HG03558 (cell line): ENCODE measurements around the gene MEF2D.

ENCODE experiments used
- ATAC-seq: cut with Tn5 transposase; IDR thresholded peaks from one replicate; pipeline ENCODE4 v1.9.1; 2021; ENCODE audit warnings: moderate number of reproducible peaks; ENCODE audit not compliant: unreplicated experiment; ENCODE audit errors: extremely low read depth

The MEF2D gene

GRCh38 chr1:156490401-156491032 lies 10.1 kb downstream of the MEF2D start:
- no peak for ATAC-seq

GRCh38 chr1:156489935-156490293 lies 10.7 kb downstream of the MEF2D start:
- no peak for ATAC-seq

DNA sequence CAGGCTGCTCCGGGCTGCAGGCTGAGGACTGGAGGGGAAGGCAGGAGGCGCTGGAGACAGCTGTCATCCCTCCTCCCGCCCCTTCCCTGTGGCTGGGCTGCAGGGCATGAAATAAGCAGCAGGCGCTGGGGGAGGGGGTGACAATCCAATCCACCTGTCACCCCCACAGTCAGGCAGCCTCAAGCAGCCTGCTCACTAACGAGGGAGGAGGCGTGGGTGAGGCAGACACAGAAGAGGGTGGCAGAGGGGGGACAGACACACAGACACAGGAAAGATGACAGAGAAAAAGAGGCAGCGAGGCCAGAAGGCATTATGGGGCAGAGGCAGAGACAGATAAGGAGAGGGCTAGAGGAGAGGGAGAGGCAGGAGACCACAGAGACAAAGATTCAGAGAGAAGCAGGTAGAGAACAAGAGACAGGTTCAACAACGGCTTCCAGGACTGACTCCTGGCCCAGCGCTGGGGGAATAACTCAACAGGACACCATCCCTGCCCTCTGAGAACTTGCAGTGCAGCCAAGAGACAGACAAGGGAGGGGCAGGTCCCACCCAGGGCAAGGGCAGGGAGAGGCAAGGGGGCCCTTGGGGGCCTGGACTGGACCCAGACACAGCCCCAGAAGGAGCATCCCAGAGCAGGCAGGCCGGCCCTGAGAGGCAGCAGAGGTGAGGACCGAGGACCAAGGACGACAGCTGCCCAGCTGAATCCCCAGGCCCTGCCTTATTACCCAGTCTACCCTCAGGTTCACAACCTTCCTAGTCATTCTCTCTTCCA lies 11.2 kb downstream of the MEF2D start:
- ATAC-seq, result no peak

DNA sequence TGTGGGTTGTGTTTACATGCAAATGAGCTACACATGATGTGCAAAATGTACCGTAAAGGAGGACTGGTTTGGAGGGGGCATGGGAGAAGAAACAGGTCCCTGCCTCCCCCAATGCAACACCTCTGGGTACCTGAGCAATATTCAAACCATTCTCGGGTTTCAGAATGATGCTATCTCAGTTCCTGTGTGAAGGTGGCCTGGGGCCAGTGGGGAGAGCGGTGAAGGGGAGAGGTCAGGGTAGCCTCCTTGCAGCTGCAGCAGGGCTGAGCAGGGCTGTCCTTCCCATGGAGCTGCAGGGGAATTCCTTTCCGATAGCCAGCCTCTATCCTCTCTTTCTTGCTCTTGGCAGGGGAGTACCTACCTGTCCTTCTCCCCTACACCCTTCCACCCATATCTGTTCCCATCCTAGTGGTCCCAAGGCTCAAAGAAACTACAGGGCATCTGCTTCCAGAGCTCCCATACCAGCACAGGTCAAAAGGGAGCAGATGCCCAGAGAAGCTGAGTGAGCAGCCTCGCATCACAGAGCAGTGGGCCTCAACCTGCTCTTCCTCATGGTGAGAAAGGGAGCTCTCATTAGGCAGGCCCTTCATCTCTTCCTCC lies 11.9 kb downstream of the MEF2D start:
- ATAC-seq, result peak; percentile 35

DNA sequence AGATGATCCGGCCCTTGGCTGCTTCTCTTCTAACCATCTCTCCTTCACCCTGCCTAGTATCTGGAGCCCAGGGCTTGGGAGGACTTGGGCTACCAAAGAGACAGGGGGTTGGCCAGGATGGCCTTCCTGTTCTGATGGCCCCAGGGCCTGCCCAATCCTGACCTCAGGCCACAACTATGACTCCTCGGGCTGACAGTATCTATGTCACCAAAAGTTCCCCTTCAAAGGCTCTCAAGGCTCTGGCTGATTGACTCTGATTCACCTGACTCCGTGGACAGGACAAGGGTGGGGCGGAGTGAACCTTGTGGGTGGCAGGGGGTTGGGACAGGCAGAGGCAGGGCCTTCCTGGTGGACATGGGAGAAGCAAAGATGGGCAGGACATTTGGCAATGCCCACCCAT lies 12.7 kb downstream of the MEF2D start:
- ATAC-seq, result no peak

DNA sequence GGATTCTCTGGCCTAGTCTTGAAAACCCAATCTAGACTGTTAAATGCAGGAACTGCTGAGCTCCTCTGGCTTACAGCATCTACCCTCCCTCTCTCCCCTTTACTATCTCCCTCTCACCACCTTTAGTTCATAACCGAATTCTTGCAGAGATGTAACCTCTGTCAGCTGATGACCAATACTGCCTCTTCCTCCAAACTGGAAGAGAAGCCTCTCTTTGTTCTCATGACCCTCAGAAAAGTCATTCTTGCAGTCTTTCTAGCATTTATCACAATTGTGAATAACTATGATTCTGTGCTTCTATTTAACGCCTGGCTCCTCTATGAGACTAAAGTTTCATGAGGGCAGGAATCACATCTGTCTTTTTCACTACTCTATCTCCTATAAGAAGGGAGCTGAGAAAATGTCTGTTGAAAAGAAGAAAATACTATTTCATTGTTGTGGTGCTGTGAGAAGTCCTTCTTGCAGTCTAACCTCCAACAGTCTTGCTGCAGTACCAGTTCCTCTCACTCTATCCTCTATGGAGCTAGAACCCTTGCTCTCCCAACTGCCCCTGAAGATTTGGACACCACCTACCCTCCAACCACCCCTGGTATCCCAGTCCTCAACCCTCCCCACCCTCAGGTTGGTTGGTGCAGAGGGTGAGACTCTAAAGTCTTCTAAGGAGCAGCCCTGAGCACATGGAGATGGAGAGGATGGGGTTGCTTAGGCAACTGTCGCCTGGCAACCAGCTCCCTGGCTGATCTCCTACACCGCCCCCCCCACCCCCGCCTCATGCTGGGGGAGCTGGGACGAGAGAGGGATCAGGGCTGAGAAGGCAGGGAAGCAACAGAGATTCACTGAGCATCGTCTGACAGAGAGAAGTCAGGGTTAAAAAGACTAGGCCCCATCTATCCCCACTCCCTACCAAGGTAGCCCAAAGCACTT lies 13.9 kb downstream of the MEF2D start:
- no peak for ATAC-seq

DNA sequence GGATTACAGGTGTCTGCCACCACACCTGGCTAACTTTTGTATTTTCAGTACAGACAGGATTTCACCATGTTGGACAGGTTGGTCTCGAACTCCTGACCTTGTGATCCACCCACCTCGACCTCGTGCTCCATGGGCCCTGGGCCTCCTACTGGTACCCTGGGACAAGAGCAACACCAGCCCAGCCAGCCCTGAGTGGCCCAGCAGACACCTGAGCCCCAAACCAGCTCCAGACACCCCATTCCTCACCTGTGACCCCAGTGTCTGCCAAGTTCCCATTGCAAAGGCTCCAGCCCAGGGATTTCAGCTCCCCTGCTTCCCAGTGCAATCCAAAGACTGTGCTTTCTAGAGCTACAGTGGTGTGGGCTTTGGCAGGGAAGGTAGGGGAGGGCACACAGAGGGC lies 14.6 kb downstream of the MEF2D start:
- ATAC-seq, result no peak

GRCh38 chr1:156484480-156485058 lies 16.0 kb downstream of the MEF2D start:
- ATAC-seq, result no peak

- no peak for ATAC-seq
Observed at GRCh38 chr1:156483397-156483796, 17.2 kb downstream of the MEF2D start.

DNA sequence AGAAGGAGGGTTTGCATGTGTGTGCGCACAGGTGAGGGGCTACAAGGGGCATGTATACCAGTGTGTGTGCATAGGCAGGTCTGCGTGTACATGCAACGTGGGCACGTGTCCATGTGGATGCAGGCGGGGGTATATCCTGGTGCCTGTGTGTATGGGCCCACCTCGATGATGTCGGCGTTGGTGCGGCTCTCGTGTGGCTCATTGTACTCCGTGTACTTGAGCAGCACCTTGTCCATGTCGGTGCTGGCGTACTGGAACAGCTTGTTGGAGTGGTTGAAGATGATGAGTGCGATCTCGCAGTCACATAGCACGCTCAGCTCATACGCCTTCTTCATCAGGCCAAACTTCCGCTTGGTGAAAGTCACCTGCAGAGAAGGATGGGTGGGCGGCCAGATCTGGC lies 18.3 kb downstream of the MEF2D start:
- ATAC-seq, result no peak

DNA sequence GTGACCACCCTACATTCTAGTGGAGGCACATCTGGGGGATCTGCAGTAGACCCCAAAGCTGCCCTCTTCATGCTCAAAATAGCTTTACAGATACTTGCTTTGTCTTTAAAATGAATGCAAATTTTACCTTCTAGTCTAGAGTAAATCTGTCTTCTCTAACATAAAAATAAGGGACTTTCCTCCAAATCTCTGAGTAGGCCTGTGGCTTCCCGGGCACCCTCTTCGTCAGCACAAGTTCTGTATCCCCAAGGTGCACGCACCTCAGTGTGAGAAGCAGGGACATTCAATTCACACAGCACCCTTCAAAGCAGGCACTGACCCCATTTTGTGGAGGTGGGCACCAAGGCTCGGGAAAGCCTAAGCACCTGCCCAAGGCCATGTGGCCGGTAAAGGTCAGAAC lies 19.0 kb downstream of the MEF2D start:
- no peak for ATAC-seq

DNA sequence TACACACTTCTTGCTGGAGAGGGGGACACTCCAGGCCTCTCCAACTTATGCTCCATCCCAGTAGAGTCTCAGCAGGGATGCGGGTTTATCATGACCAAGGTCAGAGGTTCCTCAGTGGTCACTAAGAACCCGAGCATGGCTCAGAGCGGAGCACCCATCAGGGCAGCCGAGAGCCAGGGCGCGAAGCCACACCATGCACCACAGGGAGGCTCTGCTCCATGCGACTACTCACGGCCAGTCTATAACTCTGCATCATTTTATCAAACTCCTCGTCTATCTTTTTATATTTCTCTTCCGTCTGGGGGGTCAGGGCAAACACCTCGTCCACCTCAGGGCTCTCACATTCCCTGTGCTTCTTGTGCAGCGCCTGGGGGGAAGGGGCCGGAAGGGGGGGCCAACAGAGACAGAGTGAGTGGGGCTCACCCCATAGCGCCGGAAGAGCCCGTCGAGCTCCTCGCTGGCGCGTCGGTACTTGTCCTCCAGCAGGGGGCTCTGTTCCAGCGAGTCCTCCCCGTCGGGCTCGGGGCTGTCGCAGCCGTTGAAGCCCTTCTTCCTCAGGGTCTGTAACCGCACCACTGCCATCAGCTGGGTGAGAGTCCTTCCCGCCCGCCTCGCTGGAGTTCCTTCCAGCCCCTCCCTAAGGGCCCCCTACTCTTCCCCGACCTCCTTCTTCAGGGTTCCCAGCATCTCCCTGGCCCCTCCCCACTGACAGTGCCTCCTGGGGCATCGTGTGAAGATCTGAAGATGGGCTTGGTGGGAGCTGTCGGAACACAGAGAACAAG lies 20.0 kb downstream of the MEF2D start:
- no peak for ATAC-seq

DNA sequence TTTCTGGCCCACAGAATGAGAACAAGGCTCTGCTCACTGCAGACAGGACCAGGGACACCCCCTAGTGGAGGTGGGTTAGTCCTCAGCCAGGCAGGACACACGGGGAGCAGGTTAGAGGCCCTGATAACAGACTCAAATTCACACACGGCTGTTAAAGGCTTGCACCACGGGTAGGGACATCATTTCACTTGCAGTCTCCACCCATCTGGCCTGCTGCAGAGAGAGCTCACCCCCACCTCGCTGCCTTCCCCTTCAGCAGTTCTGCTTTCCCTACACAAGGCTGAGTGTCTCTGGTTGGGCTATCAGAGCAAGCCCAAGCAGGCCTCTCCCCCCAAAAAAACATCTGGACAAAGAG lies 20.6 kb downstream of the MEF2D start:
- no peak for ATAC-seq

GRCh38 chr1:156479093-156480015 lies 21.2 kb downstream of the MEF2D start:
- ATAC-seq, result no peak

DNA sequence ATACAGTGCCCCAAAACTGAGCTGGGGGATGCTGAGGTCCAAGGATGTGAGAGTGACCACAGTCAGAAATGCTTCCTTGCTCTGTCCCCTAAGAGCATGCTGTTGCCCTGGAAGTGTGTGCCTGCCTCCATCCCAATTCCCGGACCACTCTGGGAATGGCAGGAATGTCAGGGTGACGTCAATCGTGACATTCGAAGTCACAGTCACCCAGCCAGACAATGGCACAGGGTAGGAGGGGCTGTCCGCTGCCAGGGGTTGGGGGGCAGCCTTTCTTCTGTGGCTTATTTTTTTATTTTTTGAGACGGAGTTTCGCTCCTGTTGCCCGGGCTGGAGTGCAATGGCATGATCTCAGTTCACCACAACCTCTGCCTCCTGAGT lies 22.3 kb downstream of the MEF2D start:
- ATAC-seq, result no peak

GRCh38 chr1:156477526-156478249 lies 22.9 kb downstream of the MEF2D start:
- ATAC-seq, result no peak

DNA sequence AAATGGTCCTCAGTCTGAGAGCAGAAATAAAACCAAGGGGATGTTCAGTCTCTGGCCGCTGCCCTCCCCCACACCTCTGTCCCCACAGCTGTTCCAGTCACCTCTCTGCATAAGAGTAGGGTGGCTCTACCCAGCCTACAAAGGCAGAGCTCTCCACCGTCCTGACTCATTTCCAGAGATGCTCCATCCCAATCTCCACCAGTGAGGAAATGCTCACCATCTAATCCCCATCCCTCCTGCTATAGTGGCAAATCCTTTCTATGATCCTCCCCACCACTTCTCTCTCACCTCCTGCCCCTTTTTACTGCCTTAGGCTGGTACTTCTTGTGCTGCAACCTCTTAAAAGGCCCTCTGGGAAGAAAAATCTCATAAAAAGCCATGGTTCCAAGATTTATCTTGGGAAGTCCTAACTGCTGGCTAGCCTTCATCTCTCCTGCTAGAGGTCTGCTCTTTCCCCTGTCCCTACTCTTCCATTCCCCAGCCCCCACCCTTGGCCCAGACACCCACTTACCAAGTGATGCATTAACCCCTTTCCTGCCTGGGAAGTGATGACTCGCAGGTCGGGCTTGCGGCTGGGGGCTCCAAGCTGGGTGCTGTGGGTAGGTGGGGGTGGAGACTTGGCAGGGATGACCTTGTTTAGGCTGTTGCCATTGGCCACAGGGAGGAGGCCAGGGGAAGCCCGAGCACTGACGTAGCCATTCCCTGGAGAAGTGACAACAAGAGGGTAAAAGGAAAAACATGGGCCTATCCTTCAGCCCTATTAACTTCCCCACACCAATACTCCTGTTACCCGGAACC lies 23.9 kb downstream of the MEF2D start:
- no peak for ATAC-seq
